ENCODE results near the gene JPH2.

Gene JPH2

DNA sequence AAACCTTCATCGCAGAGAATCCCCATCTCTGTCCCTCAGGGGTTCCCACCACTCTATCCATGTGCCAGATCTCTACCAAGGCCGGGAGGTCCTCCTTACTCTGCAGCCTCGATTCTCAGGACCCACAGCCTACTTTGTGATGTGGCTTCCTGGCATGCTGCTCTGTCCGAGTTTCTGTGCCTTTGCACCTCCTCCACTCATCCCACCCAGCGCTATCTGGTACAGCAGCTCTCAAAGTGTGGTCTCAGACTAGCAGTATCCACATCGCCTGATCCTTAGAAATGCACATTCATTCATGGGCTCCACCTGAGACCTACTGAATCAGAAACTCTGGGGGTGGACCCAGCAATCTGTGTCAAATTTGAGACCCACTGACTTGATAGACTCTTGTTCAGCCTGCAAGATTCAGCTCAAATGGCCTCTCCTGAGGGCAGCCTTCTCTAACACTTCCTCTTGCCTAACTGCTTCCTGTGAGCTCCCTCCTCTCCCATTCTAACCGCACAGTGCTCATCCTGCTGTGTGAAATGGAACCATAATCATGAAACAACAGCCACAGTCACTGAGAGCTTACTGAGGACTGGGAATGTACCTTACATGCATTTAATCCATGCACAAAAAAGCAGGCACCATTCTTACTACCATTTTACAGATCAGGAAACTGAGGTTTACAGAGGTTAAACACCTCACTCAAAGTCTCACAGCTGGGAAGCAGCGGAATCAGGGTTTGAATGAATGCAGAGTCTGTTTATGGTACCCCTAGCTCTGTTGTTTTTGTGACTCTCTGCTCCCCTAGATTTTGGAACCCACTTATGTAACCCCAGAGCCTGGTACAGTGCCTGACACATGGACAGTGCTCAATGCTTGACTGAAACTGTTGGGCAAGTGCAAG is 69.4 kb downstream of the JPH2 start:
- no peak overlapping the region for H3K4me3 ChIP-seq (ENCODE audit: low read length)
- TF ChIP-seq, protein P1, sequence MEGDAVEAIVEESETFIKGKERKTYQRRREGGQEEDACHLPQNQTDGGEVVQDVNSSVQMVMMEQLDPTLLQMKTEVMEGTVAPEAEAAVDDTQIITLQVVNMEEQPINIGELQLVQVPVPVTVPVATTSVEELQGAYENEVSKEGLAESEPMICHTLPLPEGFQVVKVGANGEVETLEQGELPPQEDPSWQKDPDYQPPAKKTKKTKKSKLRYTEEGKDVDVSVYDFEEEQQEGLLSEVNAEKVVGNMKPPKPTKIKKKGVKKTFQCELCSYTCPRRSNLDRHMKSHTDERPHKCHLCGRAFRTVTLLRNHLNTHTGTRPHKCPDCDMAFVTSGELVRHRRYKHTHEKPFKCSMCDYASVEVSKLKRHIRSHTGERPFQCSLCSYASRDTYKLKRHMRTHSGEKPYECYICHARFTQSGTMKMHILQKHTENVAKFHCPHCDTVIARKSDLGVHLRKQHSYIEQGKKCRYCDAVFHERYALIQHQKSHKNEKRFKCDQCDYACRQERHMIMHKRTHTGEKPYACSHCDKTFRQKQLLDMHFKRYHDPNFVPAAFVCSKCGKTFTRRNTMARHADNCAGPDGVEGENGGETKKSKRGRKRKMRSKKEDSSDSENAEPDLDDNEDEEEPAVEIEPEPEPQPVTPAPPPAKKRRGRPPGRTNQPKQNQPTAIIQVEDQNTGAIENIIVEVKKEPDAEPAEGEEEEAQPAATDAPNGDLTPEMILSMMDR (IDR thresholded peaks at IDR 0.05; ENCODE audit: insufficient read depth, low read depth, low read length, missing control alignments) = no peak
- no peak for DNase-seq (ENCODE audit: low read depth)

DNA sequence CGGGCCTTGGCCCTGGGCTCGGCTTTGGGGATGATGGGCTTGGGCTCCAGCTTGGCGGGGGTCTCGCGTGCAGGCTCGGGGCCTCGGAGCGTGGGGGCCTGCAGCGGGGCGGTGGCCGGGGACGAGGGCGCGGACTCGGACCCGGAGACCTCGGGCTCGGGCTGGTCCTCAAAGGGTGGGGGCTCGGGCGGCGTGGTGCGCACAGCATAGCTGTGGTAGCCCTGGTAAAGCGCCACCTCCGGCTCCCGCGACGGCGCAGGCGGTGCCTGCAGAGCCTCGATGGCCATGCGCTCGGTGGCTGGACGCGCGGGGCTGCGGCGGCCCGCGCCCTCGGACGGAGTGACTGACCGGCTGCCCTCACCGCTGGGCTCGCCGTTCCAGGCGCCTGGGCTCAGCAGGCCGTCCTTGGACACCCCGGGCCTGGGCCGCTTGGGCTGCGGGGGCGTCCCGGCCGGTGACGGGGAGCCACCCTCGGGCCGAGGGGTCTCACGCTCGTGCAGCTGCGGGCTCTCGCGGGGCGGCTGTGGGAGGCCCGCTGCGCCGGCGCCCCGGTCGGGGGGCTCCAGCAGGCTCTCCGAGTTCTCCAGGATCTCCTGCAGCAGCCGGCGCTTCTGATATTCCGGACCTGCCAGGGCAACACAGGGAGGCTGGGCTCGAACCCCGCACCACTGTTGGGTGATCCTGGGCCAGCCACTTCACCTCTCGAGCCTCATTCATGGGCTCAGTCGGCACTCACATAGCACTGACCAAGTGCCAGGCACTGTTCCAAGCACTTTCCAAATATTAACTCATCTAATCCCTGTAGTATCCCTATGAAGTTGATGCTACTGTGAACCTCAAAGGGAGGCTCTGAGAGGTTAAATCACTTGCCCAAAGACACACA is 71.0 kb downstream of the JPH2 start:
- DNase-seq (ENCODE audit: low read depth) = no peak
- TF ChIP-seq, protein P1 (IDR thresholded peaks at IDR 0.05; ENCODE audit: insufficient read depth, low read depth, low read length, missing control alignments) = no peak
- no peak overlapping the region for H3K4me3 ChIP-seq (ENCODE audit: low read length)

DNA sequence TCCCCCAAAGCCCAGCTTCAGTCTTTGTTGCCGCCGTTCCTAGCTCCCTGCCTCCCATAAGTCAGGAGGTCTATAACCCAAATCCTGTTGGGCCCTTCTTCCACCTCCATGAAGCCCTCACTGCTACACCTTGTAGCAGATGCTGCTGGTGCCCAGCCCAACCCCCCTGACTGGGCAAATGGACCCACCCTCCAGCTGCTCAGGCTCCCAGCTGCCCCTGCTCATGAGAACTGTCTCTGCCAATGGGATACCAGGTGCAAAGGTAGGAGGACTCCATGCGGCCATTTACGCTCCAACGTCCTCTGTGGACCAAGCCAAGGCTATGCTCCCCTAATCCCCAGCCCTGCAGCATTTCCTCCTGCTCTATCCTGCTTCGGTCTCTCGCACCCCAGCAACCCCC is 71.8 kb downstream of the JPH2 start:
- no peak overlapping the region for H3K4me3 ChIP-seq (ENCODE audit: low read length)
- TF ChIP-seq, protein P1 (IDR thresholded peaks at IDR 0.05; ENCODE audit: insufficient read depth, low read depth, low read length, missing control alignments) = no peak
- no peak for DNase-seq (ENCODE audit: low read depth)

DNA sequence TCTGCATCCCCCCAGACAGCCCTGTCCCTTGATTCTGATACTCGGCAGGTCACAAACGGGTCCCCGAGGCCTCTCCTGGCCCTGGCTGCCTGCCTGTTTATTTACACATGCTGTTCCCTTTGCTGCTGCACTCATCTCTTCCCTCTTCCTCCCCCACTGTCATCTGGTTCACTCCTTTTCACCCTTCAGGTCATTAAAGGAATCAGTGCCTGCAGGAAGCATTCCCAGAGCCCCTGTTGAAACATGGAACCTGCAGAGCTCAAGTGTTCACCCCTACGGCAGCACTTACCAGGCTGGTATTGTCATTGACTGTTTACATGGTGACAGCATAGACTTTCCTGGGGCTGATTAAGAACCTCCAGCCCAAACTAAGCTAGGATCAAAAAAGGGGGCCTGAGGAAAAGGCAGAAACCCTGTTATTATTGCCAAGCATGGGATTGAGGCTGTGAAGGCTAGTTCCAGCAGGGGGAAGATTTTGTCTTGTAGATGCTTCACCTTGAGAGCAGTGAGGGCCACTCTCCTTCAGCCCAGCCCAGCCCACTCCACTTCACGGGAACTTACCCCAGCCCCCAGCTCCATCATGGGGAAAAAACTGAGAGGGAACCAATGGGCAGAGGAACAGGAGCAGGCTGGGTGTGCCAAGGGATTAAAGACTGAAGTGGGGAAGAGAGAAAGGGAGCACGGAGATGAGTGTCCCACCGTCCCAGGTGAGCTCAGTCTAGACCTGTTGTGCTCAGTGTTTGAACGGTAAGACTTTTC is 73.2 kb downstream of the JPH2 start:
- H3K4me3 ChIP-seq (ENCODE audit: low read length) = no peak overlapping the region
- no peak for DNase-seq (ENCODE audit: low read depth)
- TF ChIP-seq, protein P1 (IDR thresholded peaks at IDR 0.05; ENCODE audit: insufficient read depth, low read depth, low read length, missing control alignments) = no peak

DNA sequence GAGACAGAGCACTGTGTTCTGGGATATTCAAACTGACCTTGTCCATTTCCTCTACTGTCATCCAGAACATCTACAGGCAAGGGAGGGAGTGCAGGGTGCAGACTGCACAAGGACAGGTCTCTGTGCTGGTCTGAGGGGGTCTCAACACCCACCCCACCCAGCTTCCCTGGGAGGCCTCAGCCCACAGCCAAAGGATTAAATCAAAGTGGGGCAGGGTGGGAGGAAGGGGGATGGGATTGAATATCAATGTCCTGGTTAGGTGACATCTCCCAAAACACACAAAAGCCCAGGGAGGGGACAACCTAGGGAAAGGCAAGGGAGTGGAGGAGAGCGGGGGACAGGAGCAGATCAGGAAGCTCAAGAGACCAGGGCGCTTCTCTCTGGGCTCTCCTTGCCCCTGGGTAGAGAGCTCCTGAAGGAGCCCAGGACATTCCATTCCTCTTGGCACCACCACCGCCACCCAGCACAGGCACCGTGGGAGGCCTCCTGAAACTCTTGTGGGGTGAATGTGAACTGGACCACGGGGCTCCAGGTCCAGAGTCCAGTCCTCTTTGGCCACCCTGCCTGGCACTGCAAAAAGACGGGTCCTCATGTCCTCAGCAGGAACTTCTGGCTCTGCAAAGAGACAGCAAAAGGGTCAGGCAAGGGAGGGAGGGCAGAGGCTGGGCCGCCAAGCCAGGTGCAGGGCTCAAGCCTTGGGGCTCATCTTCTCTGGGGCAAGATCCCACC is 73.9 kb downstream of the JPH2 start:
- H3K4me3 ChIP-seq (ENCODE audit: low read length) = no peak overlapping the region
- DNase-seq (ENCODE audit: low read depth) = no peak
- TF ChIP-seq, protein P1 (IDR thresholded peaks at IDR 0.05; ENCODE audit: insufficient read depth, low read depth, low read length, missing control alignments) = no peak

DNA sequence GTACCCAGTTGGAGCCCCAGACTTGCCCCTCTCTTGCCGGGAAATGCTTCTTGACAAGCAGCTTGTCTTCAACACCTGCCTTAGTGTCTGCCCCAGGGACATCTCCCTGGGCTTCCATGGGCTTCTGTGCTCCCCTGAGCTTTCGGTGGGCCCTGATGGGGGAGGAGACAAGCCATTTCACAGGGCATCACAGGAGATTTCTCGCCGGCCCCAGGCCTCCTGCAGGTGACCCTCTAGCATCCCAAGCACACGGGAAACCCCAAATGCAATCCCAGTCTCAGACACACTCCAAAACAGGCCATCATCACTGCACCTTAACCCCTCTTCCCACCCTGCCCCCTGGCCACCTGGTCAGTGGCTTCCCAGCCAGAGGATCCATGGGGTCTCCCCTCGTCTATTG is 74.5 kb downstream of the JPH2 start:
- TF ChIP-seq, protein P1 (IDR thresholded peaks at IDR 0.05; ENCODE audit: insufficient read depth, low read depth, low read length, missing control alignments) = no peak
- no peak overlapping the region for H3K4me3 ChIP-seq (ENCODE audit: low read length)
- DNase-seq (ENCODE audit: low read depth) = no peak
